Adrenal gland (tissue), 5 donors: ENCODE measurements around the gene TRIM37.

Source experiments
- CTCF ChIP-seq, 6 experiments: fragments of 450-650 bp in 4 of 6; fragments of 200-600 bp in 2 of 6; sonication (generic) in 1 of 6; IDR thresholded peaks; 1 replicate in 5 of 6; 2 replicates in 1 of 6; pipeline versions ENCODE4 v1.5.1 to v1.8.0; 2016 to 2021; ENCODE audit warnings: antibody characterized with exemption in 6 of 6, mild to moderate bottlenecking in 2 of 6, moderate library complexity in 1 of 6
- POLR2A ChIP-seq, 2 donors: fragments of 450-650 bp; IDR thresholded peaks; one replicate each; pipeline ENCODE4 v1.6.1; 2017; ENCODE audit warnings: antibody characterized with exemption in 2 of 2, mild to moderate bottlenecking in 2 of 2, moderate library complexity in 1 of 2
- donor health status: DM: no; HTN: no; CAD: no.

- no peak for TF ChIP-seq CTCF (IDR thresholded peaks at IDR 0.05)
- TF ChIP-seq POLR2A (IDR thresholded peaks at IDR 0.05): no peak
Measured at GRCh38 chr17:59062509-59062908, 44.2 kb downstream of the TRIM37 start.
